HG02840 (cell line): ENCODE data around the gene EEF1A1.
"Not testable (repeated sequence)": the region's sequence is repeated elsewhere in the genome, so short reads cannot be mapped to it uniquely, and the experiment has no call there.

Experiments
- ATAC-seq: cut with Tn5 transposase; IDR thresholded peaks from one replicate; pipeline ENCODE4 v1.9.1; 2021; ENCODE audit warnings: mild to moderate bottlenecking, moderate library complexity, moderate number of reproducible peaks; ENCODE audit not compliant: unreplicated experiment, low FRiP score

EEF1A1 gene

GRCh38 chr6:73520688-73521350 lies at the start of gene EEF1A1:
Gene EEF1A1, minus strand, starts transcription at chr6:73521032. Its CDS starts 1,006 bp downstream, at chr6:73520026.
- ATAC-seq = peak; percentile 62

GRCh38 chr6:73569121-73569520 lies 48.3 kb upstream of the EEF1A1 start:
- no peak for ATAC-seq

- no peak for ATAC-seq
Observed at GRCh38 chr6:73566954-73567591, 46.2 kb upstream of the EEF1A1 start.

GRCh38 chr6:73566486-73566871 lies 45.6 kb upstream of the EEF1A1 start:
- ATAC-seq = not testable (repeated sequence)

GRCh38 chr6:73565767-73566485 lies 45.1 kb upstream of the EEF1A1 start:
- ATAC-seq = no peak

- no peak for ATAC-seq
Observed at GRCh38 chr6:73564578-73565345, 43.9 kb upstream of the EEF1A1 start.

- ATAC-seq = no peak
Observed at GRCh38 chr6:73562558-73562957, 41.7 kb upstream of the EEF1A1 start.

GRCh38 chr6:73560853-73561407 lies 40.1 kb upstream of the EEF1A1 start:
- no peak for ATAC-seq

- ATAC-seq = no peak
Observed at GRCh38 chr6:73560182-73560732, 39.4 kb upstream of the EEF1A1 start.

GRCh38 chr6:73559399-73559794 lies 38.6 kb upstream of the EEF1A1 start:
- ATAC-seq = not testable (repeated sequence)

GRCh38 chr6:73558624-73559398 lies 38.0 kb upstream of the EEF1A1 start:
- no peak for ATAC-seq

GRCh38 chr6:73556836-73557235 lies 36.0 kb upstream of the EEF1A1 start:
- no peak for ATAC-seq

- not testable (repeated sequence) for ATAC-seq
Observed at GRCh38 chr6:73555380-73555949, 34.6 kb upstream of the EEF1A1 start.

GRCh38 chr6:73551115-73551514 lies 30.3 kb upstream of the EEF1A1 start:
- not testable (repeated sequence) for ATAC-seq

GRCh38 chr6:73548458-73549446 lies 27.9 kb upstream of the EEF1A1 start:
- no peak for ATAC-seq

GRCh38 chr6:73547036-73547435 lies 26.2 kb upstream of the EEF1A1 start:
- no peak for ATAC-seq

GRCh38 chr6:73542891-73543290 lies 22.1 kb upstream of the EEF1A1 start:
- no peak for ATAC-seq

- ATAC-seq = not testable (repeated sequence)
Observed at GRCh38 chr6:73542481-73542880, 21.6 kb upstream of the EEF1A1 start.
